SU-DHL-6 (cell line): ENCODE results near the gene RAD51AP1.

Experiments used
- H2AFZ ChIP-seq: fragments of 200-600 bp; sonication (generic); 2 replicates; pipeline ENCODE4 v1.6.1; 2014; ENCODE audit warnings: low read depth, mild to moderate bottlenecking, moderate library complexity, mixed read lengths, antibody characterized with exemption, low read length; ENCODE audit not compliant: severe bottlenecking
- H3F3A ChIP-seq: fragments of 200-600 bp; shearing (Covaris generic); 2 replicates; pipeline ENCODE4 v1.6.0; 2016; ENCODE audit warnings: antibody characterized with exemption, mild to moderate bottlenecking; ENCODE audit not compliant: insufficient read depth
- H3K27ac ChIP-seq: fragments of 200-600 bp; sonication (generic); 2 replicates; pipeline ENCODE4 v1.5.1; 2016; ENCODE audit warnings: low read depth, mild to moderate bottlenecking, low read length, moderate library complexity, mixed read lengths
- H3K27me3 ChIP-seq: fragments of 200-600 bp; sonication (generic), shearing (Covaris generic); 2 replicates; pipeline ENCODE4 v1.6.0; 2014; ENCODE audit warnings: mild to moderate bottlenecking, low read length
- H3K36me3 ChIP-seq: fragments of 200-600 bp; sonication (generic); 2 replicates; pipeline ENCODE4 v1.6.1; 2014; ENCODE audit warnings: mild to moderate bottlenecking, low read length, mixed read lengths
- H3K4me2 ChIP-seq: fragments of 300-600, 200-600 bp; shearing (Covaris generic), sonication (generic); 2 replicates; pipeline ENCODE4 v1.6.0; 2014; ENCODE audit warnings: low read length, low read depth, mild to moderate bottlenecking; ENCODE audit not compliant: poor library complexity, severe bottlenecking
- H3K4me3 ChIP-seq: fragments of 200-600 bp; sonication (generic); 2 replicates; pipeline ENCODE4 v1.5.1; 2014; ENCODE audit warnings: antibody characterized with exemption, low read length, mild to moderate bottlenecking, mixed read lengths; ENCODE audit not compliant: insufficient read depth, poor library complexity, severe bottlenecking
- H3K79me2 ChIP-seq: fragments of 200-600 bp; sonication (generic); 2 replicates; pipeline ENCODE4 v1.6.1; 2014; ENCODE audit warnings: mild to moderate bottlenecking, low read length, moderate library complexity; ENCODE audit not compliant: insufficient read depth
- H3K9ac ChIP-seq: fragments of 200-600 bp; sonication (generic); 2 replicates; pipeline ENCODE4 v1.7.0; 2014; ENCODE audit warnings: mild to moderate bottlenecking, low read length
- H3K9me2 ChIP-seq: fragments of 200-600 bp; sonication (generic); replicated peaks from 2 replicates; pipeline ENCODE4 v1.6.1; 2014; ENCODE audit warnings: low read length; ENCODE audit not compliant: insufficient read depth
- H3K9me3 ChIP-seq: fragments of 200-600 bp; sonication (generic); 2 replicates; pipeline ENCODE4 v1.6.1; 2014; ENCODE audit warnings: low read length, mixed read lengths; ENCODE audit not compliant: insufficient read depth
- H4K20me1 ChIP-seq: fragments of 200-600 bp; sonication (generic); 2 replicates; pipeline ENCODE4 v1.6.1; 2014; ENCODE audit warnings: low read depth, mild to moderate bottlenecking, antibody characterized with exemption, low read length, moderate library complexity, mixed read lengths
- CTCF ChIP-seq: fragments of 200-600 bp; sonication (generic); IDR thresholded peaks from one replicate; pipeline ENCODE4 v1.5.1; 2017; ENCODE audit warnings: antibody characterized with exemption, mild to moderate bottlenecking, low read length, moderate library complexity; ENCODE audit not compliant: insufficient read depth, poor library complexity, severe bottlenecking
- EZH2phosphoT487 ChIP-seq: fragments of 200-600 bp; sonication (generic), shearing (Covaris generic); conservative IDR thresholded peaks from 2 replicates; pipeline ENCODE4 v1.6.1; 2018; ENCODE audit warnings: mild to moderate bottlenecking, antibody characterized with exemption, low read length, moderate library complexity, mixed read lengths

Gene RAD51AP1

GRCh38 chr12:4586500-4586899 lies 47.8 kb downstream of the RAD51AP1 start:
- no peak overlapping the region for H2AFZ ChIP-seq
- no peak overlapping the region for H3K27ac ChIP-seq
- no peaks in the 10 kb centered on the region for H3K9me3 ChIP-seq
- H3K4me3 ChIP-seq: no peak overlapping the region
- no peak overlapping the region for H3K9ac ChIP-seq
- H3K36me3 ChIP-seq: no peaks in the 10 kb centered on the region
- H3K9me2 ChIP-seq: no peaks in the 10 kb centered on the region
- no peaks in the 10 kb centered on the region for H3K27me3 ChIP-seq
- no peak overlapping the region for H3K4me2 ChIP-seq
- no peaks in the 10 kb centered on the region for H4K20me1 ChIP-seq
- TF ChIP-seq EZH2phosphoT487 (no peak), CTCF (no peak)
- no peaks in the 10 kb centered on the region for H3K79me2 ChIP-seq
- no peaks in the 10 kb centered on the region for H3F3A ChIP-seq

- no peaks in the 10 kb centered on the region for H3K9me3 ChIP-seq
- no peak for TF ChIP-seq CTCF
- no peak for TF ChIP-seq EZH2phosphoT487
- H3K79me2 ChIP-seq: no peaks in the 10 kb centered on the region
Measured at GRCh38 chr12:4587108-4587507, 48.4 kb downstream of the RAD51AP1 start.

GRCh38 chr12:4588916-4589315 lies 50.2 kb downstream of the RAD51AP1 start:
- no peaks in the 10 kb centered on the region for H4K20me1 ChIP-seq
- H2AFZ ChIP-seq: no peak overlapping the region
- TF ChIP-seq EZH2phosphoT487: no peak
- no peak for TF ChIP-seq CTCF
- no peaks in the 10 kb centered on the region for H3K9me3 ChIP-seq
- no peaks in the 10 kb centered on the region for H3K9me2 ChIP-seq
- no peak overlapping the region for H3K4me3 ChIP-seq
- no peaks in the 10 kb centered on the region for H3F3A ChIP-seq
- no peak overlapping the region for H3K4me2 ChIP-seq
- H3K9ac ChIP-seq: no peak overlapping the region
- H3K36me3 ChIP-seq: no peaks in the 10 kb centered on the region
- H3K27me3 ChIP-seq: no peaks in the 10 kb centered on the region
- no peaks in the 10 kb centered on the region for H3K79me2 ChIP-seq
- H3K27ac ChIP-seq: no peak overlapping the region

More at GRCh38 chr12:4587108-4587507, 48.4 kb downstream of the RAD51AP1 start:
- no peak overlapping the region for H3K27ac ChIP-seq
- no peaks in the 10 kb centered on the region for H3F3A ChIP-seq
- no peak overlapping the region for H3K9ac ChIP-seq
- H2AFZ ChIP-seq: no peak overlapping the region
- H3K27me3 ChIP-seq: no peaks in the 10 kb centered on the region
- H3K4me2 ChIP-seq: no peak overlapping the region
- no peak overlapping the region for H3K4me3 ChIP-seq
- H3K9me2 ChIP-seq: no peaks in the 10 kb centered on the region
- no peaks in the 10 kb centered on the region for H4K20me1 ChIP-seq
- H3K36me3 ChIP-seq: no peaks in the 10 kb centered on the region

GRCh38 chr12:4589941-4590340 lies 51.3 kb downstream of the RAD51AP1 start:
- H3K9me3 ChIP-seq: no peaks in the 10 kb centered on the region
- H3K4me3 ChIP-seq: no peak overlapping the region
- H3K9ac ChIP-seq: no peak overlapping the region
- H3K27me3 ChIP-seq: no peaks in the 10 kb centered on the region
- H3K79me2 ChIP-seq: no peaks in the 10 kb centered on the region
- no peaks in the 10 kb centered on the region for H3F3A ChIP-seq
- TF ChIP-seq CTCF (no peak), EZH2phosphoT487 (no peak)
- H3K4me2 ChIP-seq: no peak overlapping the region
- no peak overlapping the region for H2AFZ ChIP-seq
- no peaks in the 10 kb centered on the region for H4K20me1 ChIP-seq
- no peak overlapping the region for H3K27ac ChIP-seq
- H3K36me3 ChIP-seq: no peaks in the 10 kb centered on the region
- H3K9me2 ChIP-seq: no peaks in the 10 kb centered on the region
